HepG2 (cell line): ENCODE data around the gene MFAP4. TPM values are rescaled to one million over a fixed set of nuclear protein-coding genes. Genes with fewer than 3 reads are reported as not detected.

ENCODE experiments used
- HOXA7 ChIP-seq: sonication (generic); formaldehyde crosslinking; IDR thresholded peaks from 2 replicates; pipeline ENCODE4 v1.8.1; 2022; ENCODE audit warnings: mild to moderate bottlenecking, missing genetic modification reagents, moderate library complexity
- MZF1 ChIP-seq: sonication (generic); formaldehyde crosslinking; IDR thresholded peaks from 2 replicates; pipeline ENCODE4 v1.8.1; 2023; ENCODE audit warnings: mild to moderate bottlenecking, missing genetic modification reagents, borderline replicate concordance
- NR0B2 ChIP-seq: sonication (generic); formaldehyde crosslinking; IDR thresholded peaks from 2 replicates; pipeline ENCODE4 v1.4.0; 2020; ENCODE audit warnings: mild to moderate bottlenecking, missing genetic modification reagents
- SALL1 ChIP-seq: sonication (generic); formaldehyde crosslinking; IDR thresholded peaks from 2 replicates; pipeline ENCODE4 v1.8.0; 2022; ENCODE audit warnings: mild to moderate bottlenecking, missing genetic modification reagents
- SP1 ChIP-seq, 2 experiments: fragments of 450-650 bp in 1 of 2; sonication (generic) in 1 of 2; formaldehyde crosslinking in 1 of 2; IDR thresholded peaks; 2 replicates each; pipeline versions ENCODE4 v1.4.0 to v1.6.1; 2016 to 2020; ENCODE audit warnings: missing genetic modification reagents in 1 of 2
- SRSF1 ChIP-seq: fragments of 200-400 bp; formaldehyde crosslinking; optimal IDR thresholded peaks from 2 replicates; pipeline ENCODE3; 2017; ENCODE audit warnings: mild to moderate bottlenecking, low read depth, low read length, moderate library complexity
- TARDBP ChIP-seq: sonication (generic); formaldehyde crosslinking; IDR thresholded peaks from 2 replicates; pipeline ENCODE4 v1.8.0; 2022; ENCODE audit warnings: mild to moderate bottlenecking, missing genetic modification reagents
- ZBTB26 ChIP-seq: IDR thresholded peaks from 2 replicates; pipeline ENCODE4 v1.6.1; 2016; ENCODE audit warnings: missing compliant biosample characterization, missing genetic modification reagents, borderline replicate concordance
- ZBTB33 ChIP-seq: sonication (generic); formaldehyde crosslinking; IDR thresholded peaks from 2 replicates; pipeline ENCODE4 v1.4.0; 2020; ENCODE audit warnings: missing genetic modification reagents
- ZFP62 ChIP-seq: sonication (generic); formaldehyde crosslinking; IDR thresholded peaks from 2 replicates; pipeline ENCODE4 v1.4.0; 2020; ENCODE audit warnings: missing genetic modification reagents
- ZKSCAN8 ChIP-seq: IDR thresholded peaks from 2 replicates; pipeline ENCODE4 v1.6.1; 2016; ENCODE audit warnings: borderline replicate concordance, missing genetic modification reagents, missing compliant biosample characterization
- ZMYM2 ChIP-seq: sonication (generic); formaldehyde crosslinking; IDR thresholded peaks from 2 replicates; pipeline ENCODE4 v1.8.0; 2022; ENCODE audit warnings: mild to moderate bottlenecking, missing genetic modification reagents
- ZMYM4 ChIP-seq: sonication (generic); formaldehyde crosslinking; IDR thresholded peaks from 2 replicates; pipeline ENCODE4 v1.8.1; 2023; ENCODE audit warnings: mild to moderate bottlenecking, missing genetic modification reagents
- ZNF337 ChIP-seq: sonication (generic); formaldehyde crosslinking; IDR thresholded peaks from 2 replicates; pipeline ENCODE4 v1.5.1; 2020; ENCODE audit warnings: missing genetic modification reagents, low read depth, mild to moderate bottlenecking, borderline replicate concordance
- ZNF510 ChIP-seq: sonication (generic); formaldehyde crosslinking; IDR thresholded peaks from 2 replicates; pipeline ENCODE4 v1.4.0; 2020; ENCODE audit warnings: low read depth, mild to moderate bottlenecking, missing genetic modification reagents
- ZNF629 ChIP-seq: sonication (generic); formaldehyde crosslinking; conservative IDR thresholded peaks from 2 replicates; pipeline ENCODE4 v1.5.0; 2020; ENCODE audit warnings: missing genetic modification reagents
- polyA plus RNA-seq, 8 experiments: library from polyadenylated mRNA; depleted of rRNA in 3 of 8; stranded (reverse) in 7 of 8; unstranded in 1 of 8; fragments of >200 nt; fragmentation: Illumina TruSeq in 4 of 8; extraction: Trizol in 4 of 8; gene quantifications; 2 replicates each; pipeline versions ENCODE4 v1.2.1 to v1.2.3, GENCODE V29; 2011 to 2016; ENCODE audit warnings: low read depth in 4 of 8, missing spikeins in 1 of 8, mixed read lengths in 1 of 8; ENCODE audit not compliant: insufficient read depth in 1 of 8
- total RNA-seq, 5 experiments: library from RNA; depleted of rRNA; stranded (reverse); fragments of >200 nt; fragmentation: Illumina TruSeq; extraction: Trizol; gene quantifications; 2 replicates each; pipeline ENCODE4 v1.2.3, GENCODE V29; 2016; ENCODE audit warnings: low read depth in 1 of 5
- TF ChIP-seq, protein P1 (sequence below): sonication (generic); formaldehyde crosslinking; IDR thresholded peaks from 2 replicates; pipeline ENCODE4 v1.4.0; 2020; ENCODE audit warnings: missing genetic modification reagents, borderline replicate concordance
- TF ChIP-seq, protein P2 (sequence below): sonication (generic); formaldehyde crosslinking; IDR thresholded peaks from 2 replicates; pipeline ENCODE4 v1.8.0; 2022; ENCODE audit warnings: mild to moderate bottlenecking, missing genetic modification reagents; ENCODE audit not compliant: insufficient replicate concordance

Gene MFAP4
- total and polyA plus RNA-seq, 2 of the 13 experiments (the other 11 are each of a cell fraction or from before 2014, with no cell fraction given), result 0.08 TPM; not detected in 1

DNA sequence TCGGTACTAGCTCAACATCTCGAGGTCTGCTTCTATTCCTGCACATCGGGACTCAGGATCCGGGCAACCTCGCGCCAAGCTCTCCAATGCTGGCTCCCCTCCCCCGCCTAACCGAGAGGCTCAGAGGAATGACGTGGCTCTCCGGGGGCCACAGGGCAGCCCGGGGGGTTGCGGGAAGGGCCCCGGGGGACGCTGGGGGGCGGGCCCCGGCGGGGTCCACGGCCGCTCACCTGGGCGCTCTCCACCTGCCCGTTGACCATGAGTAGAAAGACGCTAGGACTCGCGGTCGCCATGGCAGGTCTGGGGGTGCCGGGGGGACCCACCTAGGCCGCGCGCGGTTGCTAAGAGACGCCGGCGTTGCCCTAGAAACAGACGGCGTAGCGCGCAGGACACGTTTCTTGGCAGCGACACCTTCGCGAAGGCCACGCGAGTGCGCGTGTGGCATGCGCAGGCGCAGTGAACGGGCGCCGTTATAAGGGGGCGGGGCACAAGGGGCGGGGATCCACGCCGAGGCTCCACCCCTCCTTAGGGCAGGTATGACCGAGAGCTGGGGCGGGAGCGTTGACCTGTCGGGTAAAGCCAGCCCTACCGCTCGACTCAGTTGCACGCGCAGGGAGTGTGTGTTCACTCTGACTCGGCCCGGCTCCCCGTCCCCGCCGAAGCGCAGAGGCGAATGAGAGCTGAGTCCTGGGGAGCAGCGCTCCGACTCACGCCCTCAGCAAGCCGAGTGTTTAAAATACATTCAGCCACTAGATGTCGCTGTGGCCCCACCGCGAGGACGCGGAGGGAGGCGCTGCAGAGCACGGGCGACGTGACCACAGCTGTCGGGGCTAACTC is 24.5 kb downstream of the MFAP4 start, which contains the start of gene B9D1 (continued):
- TF ChIP-seq SP1 (IDR thresholded peaks at IDR 0.05), result no peak
- TF ChIP-seq SP1 (CRISPR knock-in tag; IDR thresholded peaks at IDR 0.05), result peak; percentile 62
- TF ChIP-seq SRSF1, result no peak
- peak; percentile 87 for TF ChIP-seq SALL1 (CRISPR knock-in tag)
- TF ChIP-seq NR0B2 (CRISPR knock-in tag), result no peak
- no peak for TF ChIP-seq ZNF337 (CRISPR knock-in tag)
- TF ChIP-seq, protein P1, sequence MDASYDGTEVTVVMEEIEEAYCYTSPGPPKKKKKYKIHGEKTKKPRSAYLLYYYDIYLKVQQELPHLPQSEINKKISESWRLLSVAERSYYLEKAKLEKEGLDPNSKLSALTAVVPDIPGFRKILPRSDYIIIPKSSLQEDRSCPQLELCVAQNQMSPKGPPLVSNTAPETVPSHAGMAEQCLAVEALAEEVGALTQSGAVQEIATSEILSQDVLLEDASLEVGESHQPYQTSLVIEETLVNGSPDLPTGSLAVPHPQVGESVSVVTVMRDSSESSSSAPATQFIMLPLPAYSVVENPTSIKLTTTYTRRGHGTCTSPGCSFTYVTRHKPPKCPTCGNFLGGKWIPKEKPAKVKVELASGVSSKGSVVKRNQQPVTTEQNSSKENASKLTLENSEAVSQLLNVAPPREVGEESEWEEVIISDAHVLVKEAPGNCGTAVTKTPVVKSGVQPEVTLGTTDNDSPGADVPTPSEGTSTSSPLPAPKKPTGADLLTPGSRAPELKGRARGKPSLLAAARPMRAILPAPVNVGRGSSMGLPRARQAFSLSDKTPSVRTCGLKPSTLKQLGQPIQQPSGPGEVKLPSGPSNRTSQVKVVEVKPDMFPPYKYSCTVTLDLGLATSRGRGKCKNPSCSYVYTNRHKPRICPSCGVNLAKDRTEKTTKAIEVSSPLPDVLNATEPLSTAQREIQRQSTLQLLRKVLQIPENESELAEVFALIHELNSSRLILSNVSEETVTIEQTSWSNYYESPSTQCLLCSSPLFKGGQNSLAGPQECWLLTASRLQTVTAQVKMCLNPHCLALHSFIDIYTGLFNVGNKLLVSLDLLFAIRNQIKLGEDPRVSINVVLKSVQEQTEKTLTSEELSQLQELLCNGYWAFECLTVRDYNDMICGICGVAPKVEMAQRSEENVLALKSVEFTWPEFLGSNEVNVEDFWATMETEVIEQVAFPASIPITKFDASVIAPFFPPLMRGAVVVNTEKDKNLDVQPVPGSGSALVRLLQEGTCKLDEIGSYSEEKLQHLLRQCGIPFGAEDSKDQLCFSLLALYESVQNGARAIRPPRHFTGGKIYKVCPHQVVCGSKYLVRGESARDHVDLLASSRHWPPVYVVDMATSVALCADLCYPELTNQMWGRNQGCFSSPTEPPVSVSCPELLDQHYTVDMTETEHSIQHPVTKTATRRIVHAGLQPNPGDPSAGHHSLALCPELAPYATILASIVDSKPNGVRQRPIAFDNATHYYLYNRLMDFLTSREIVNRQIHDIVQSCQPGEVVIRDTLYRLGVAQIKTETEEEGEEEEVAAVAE (CRISPR knock-in tag), result no peak
- peak; percentile 68 for TF ChIP-seq ZMYM4 (CRISPR knock-in tag)
- TF ChIP-seq ZNF629 (CRISPR knock-in tag), result no peak
- TF ChIP-seq ZNF510, result no peak
- no peak for TF ChIP-seq ZBTB26 (CRISPR knock-in tag)
- TF ChIP-seq MZF1 (CRISPR knock-in tag), result no peak
- TF ChIP-seq ZMYM2 (CRISPR knock-in tag), result no peak
- peak; percentile 46; the same call in 1 of the 2 replicates for TF ChIP-seq ZBTB33 (CRISPR knock-in tag)
- no peak for TF ChIP-seq HOXA7 (CRISPR knock-in tag)
- peak; percentile 47 for TF ChIP-seq TARDBP
- TF ChIP-seq, protein P2, sequence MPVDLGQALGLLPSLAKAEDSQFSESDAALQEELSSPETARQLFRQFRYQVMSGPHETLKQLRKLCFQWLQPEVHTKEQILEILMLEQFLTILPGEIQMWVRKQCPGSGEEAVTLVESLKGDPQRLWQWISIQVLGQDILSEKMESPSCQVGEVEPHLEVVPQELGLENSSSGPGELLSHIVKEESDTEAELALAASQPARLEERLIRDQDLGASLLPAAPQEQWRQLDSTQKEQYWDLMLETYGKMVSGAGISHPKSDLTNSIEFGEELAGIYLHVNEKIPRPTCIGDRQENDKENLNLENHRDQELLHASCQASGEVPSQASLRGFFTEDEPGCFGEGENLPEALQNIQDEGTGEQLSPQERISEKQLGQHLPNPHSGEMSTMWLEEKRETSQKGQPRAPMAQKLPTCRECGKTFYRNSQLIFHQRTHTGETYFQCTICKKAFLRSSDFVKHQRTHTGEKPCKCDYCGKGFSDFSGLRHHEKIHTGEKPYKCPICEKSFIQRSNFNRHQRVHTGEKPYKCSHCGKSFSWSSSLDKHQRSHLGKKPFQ (CRISPR knock-in tag), result no peak
- TF ChIP-seq ZKSCAN8 (CRISPR knock-in tag), result peak; percentile 64; the same call in 1 of the 2 replicates
- TF ChIP-seq ZFP62 (CRISPR knock-in tag), result no peak
